CD14-positive monocyte (primary cell): ENCODE data around the gene EGFR. TPM values are rescaled to one million over a fixed set of nuclear protein-coding genes. Genes with fewer than 3 reads are reported as not detected.

ENCODE experiments used
- DNase-seq, 3 donors: peaks; one replicate each; pipeline ENCODE4 v3.0.0-alpha.2; 2011 to 2022
- H2AFZ ChIP-seq: 2 replicates; pipeline ENCODE4 v1.6.0; 2012; ENCODE audit warnings: mild to moderate bottlenecking, low read depth, low read length, inconsistent platforms; ENCODE audit not compliant: insufficient read depth, poor library complexity, severe bottlenecking
- H3K27ac ChIP-seq, 2 donors: 1 replicate in 1 of 2; 2 replicates in 1 of 2; pipeline ENCODE4 v1.5.1; 2012 to 2013; ENCODE audit warnings: low read length in 2 of 2, control low read depth in 1 of 2, inconsistent platforms in 1 of 2, low read depth in 1 of 2, mild to moderate bottlenecking in 1 of 2
- H3K27me3 ChIP-seq, 2 donors: one replicate each; pipeline versions ENCODE4 v1.6.0 to v1.6.1; 2011 to 2013; ENCODE audit warnings: low read length in 2 of 2; ENCODE audit not compliant: control insufficient read depth in 2 of 2, insufficient read depth in 2 of 2
- H3K36me3 ChIP-seq, 2 donors: replicated peaks in 1 of 2; 1 replicate in 1 of 2; 2 replicates in 1 of 2; pipeline versions ENCODE4 v1.5.1 to v1.6.1; 2012 to 2013; ENCODE audit warnings: low read length in 2 of 2, control low read depth in 1 of 2, inconsistent platforms in 1 of 2, mild to moderate bottlenecking in 1 of 2; ENCODE audit not compliant: insufficient read depth in 2 of 2, control insufficient read depth in 1 of 2
- H3K4me1 ChIP-seq, 2 donors: 1 replicate in 1 of 2; 2 replicates in 1 of 2; pipeline versions ENCODE4 v1.5.1 to v1.6.1; 2012 to 2013; ENCODE audit warnings: low read length in 2 of 2, control low read depth in 1 of 2, inconsistent platforms in 1 of 2, mild to moderate bottlenecking in 1 of 2, moderate library complexity in 1 of 2; ENCODE audit not compliant: insufficient read depth in 2 of 2, control insufficient read depth in 1 of 2
- H3K4me2 ChIP-seq: replicated peaks from 2 replicates; pipeline ENCODE3; 2012; ENCODE audit warnings: low read length, moderate library complexity, mild to moderate bottlenecking; ENCODE audit not compliant: poor library complexity, severe bottlenecking; ENCODE audit errors: extremely low read depth
- H3K4me3 ChIP-seq, 3 experiments: fragments of 200-600 bp in 1 of 3; sonication (generic) in 1 of 3; replicated peaks in 1 of 3; 1 replicate in 2 of 3; 2 replicates in 1 of 3; pipeline ENCODE4 v1.5.1; 2011 to 2013; ENCODE audit warnings: low read length in 3 of 3, mild to moderate bottlenecking in 3 of 3, control low read depth in 2 of 3, low read depth in 2 of 3, inconsistent platforms in 1 of 3, moderate library complexity in 1 of 3
- H3K79me2 ChIP-seq: 2 replicates; pipeline ENCODE4 v1.6.0; 2012; ENCODE audit warnings: mild to moderate bottlenecking, control low read depth, inconsistent platforms, low read length, moderate library complexity; ENCODE audit not compliant: insufficient read depth
- H3K9ac ChIP-seq: 2 replicates; pipeline ENCODE4 v1.6.0; 2017; ENCODE audit warnings: low read length, mild to moderate bottlenecking; ENCODE audit not compliant: insufficient read depth, poor library complexity, severe bottlenecking
- H3K9me3 ChIP-seq, 2 donors: replicated peaks in 1 of 2; 1 replicate in 1 of 2; 2 replicates in 1 of 2; pipeline versions ENCODE4 v1.5.1 to v1.6.1; 2012 to 2013; ENCODE audit warnings: low read length in 2 of 2, control low read depth in 1 of 2; ENCODE audit not compliant: control insufficient read depth in 1 of 2, insufficient read depth in 1 of 2
- H4K20me1 ChIP-seq: 2 replicates; pipeline ENCODE4 v1.6.0; 2012; ENCODE audit warnings: mild to moderate bottlenecking, low read length, control low read depth, moderate library complexity; ENCODE audit not compliant: insufficient read depth
- H3K27ac Mint-ChIP-seq, 7 donors: one replicate each; pipeline ENCODE4 v1.8.0; 2020; ENCODE audit warnings: mild to moderate bottlenecking in 7 of 7, mixed read lengths in 7 of 7, moderate library complexity in 6 of 7, inconsistent platforms in 2 of 7
- H3K27me3 Mint-ChIP-seq, 3 donors: one replicate each; pipeline ENCODE4 v1.8.0; 2021 to 2022; ENCODE audit warnings: low read depth in 3 of 3, mild to moderate bottlenecking in 3 of 3, mixed read lengths in 3 of 3, moderate library complexity in 3 of 3, inconsistent platforms in 1 of 3
- H3K36me3 Mint-ChIP-seq, 2 donors: one replicate each; pipeline ENCODE4 v1.8.0; 2020; ENCODE audit warnings: mixed read lengths in 2 of 2, inconsistent platforms in 1 of 2, mild to moderate bottlenecking in 1 of 2
- H3K4me1 Mint-ChIP-seq: one replicate; pipeline ENCODE4 v1.8.0; 2020; ENCODE audit warnings: mild to moderate bottlenecking, mixed read lengths
- H3K4me3 Mint-ChIP-seq, 2 donors: one replicate each; pipeline ENCODE4 v1.8.0; 2020; ENCODE audit warnings: mild to moderate bottlenecking in 2 of 2, mixed read lengths in 2 of 2, moderate library complexity in 1 of 2
- H3K9me3 Mint-ChIP-seq, 7 donors: one replicate each; pipeline ENCODE4 v1.8.0; 2020 to 2022; ENCODE audit warnings: mixed read lengths in 7 of 7, mild to moderate bottlenecking in 6 of 7, moderate library complexity in 6 of 7, inconsistent platforms in 2 of 7
- WGBS: methylation state at CpG from one replicate; pipeline ENCODE4 v1.1.5; 2013; ENCODE audit warnings: missing lambda C conversion rate; ENCODE audit not compliant: insufficient coverage; 5-methylcytosine and 5-hydroxymethylcytosine counted together
- intact Hi-C, 2 donors: fragments of 100-400 bp; cut with micrococcal nuclease; formaldehyde crosslinking; loops; one replicate each; pipeline versions ENCODE4 v1.15.0 to v1.15.1; 2023
- polyA plus RNA-seq, 3 donors: library from polyadenylated mRNA; depleted of rRNA in 1 of 3; unstranded in 2 of 3; stranded (reverse) in 1 of 3; fragments of 300-500 nt in 2 of 3; fragments of >200 nt in 1 of 3; fragmentation: Illumina TruSeq in 2 of 3; gene quantifications; 1 replicate in 2 of 3; 2 replicates in 1 of 3; pipeline ENCODE4 v1.2.3, GENCODE V29; 2012 to 2021
- TF ChIP-seq, protein P1 (sequence below): fragments of 200-600 bp; IDR thresholded peaks from one replicate; pipeline ENCODE4 v1.8.0; 2022; ENCODE audit warnings: antibody characterized with exemption, mild to moderate bottlenecking

The EGFR gene
- polyA plus RNA-seq, 3 donors, result not detected

DNA sequence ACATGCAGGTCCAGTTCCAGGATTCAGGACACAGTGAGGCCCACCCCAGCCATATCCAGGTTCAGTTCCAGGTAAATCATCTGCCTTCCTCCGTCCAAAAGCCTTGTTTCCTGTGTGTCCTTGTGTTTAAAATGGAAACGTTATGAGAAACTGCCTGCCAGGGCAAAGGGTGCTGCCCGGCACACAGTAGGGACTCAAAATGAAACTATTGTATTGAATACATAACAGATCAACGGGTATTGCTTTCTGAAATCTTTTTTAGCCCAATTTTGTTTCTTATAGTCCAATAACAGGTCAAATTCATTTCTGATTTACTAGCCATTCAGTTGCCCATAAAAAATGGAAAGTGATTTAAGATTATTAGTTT, 115.5 kb downstream of the EGFR start:
- no peak for DNase-seq
- no peaks in the 10 kb centered on the region for H3K4me1 ChIP-seq
- H3K79me2 ChIP-seq, result no peaks in the 10 kb centered on the region
- H3K4me3 ChIP-seq, result no peak overlapping the region
- no peak overlapping the region for H3K4me2 ChIP-seq
- no peaks in the 10 kb centered on the region for H3K9me3 ChIP-seq
- Mint-ChIP-seq H3K4me1 (no peaks in the 10 kb centered on the region), H3K27ac (no peak overlapping the region), H3K9me3 (peaks cover 2 to 9% (median 4%) of the 10 kb centered on the region in 7 donors), H3K36me3 (no peaks in the 10 kb centered on the region), H3K27me3 (peaks cover 0 to 1% (median 0%) of the 10 kb centered on the region in 3 donors), H3K4me3 (no peak overlapping the region)
- no peak overlapping the region for H3K9ac ChIP-seq
- TF ChIP-seq, protein P1, sequence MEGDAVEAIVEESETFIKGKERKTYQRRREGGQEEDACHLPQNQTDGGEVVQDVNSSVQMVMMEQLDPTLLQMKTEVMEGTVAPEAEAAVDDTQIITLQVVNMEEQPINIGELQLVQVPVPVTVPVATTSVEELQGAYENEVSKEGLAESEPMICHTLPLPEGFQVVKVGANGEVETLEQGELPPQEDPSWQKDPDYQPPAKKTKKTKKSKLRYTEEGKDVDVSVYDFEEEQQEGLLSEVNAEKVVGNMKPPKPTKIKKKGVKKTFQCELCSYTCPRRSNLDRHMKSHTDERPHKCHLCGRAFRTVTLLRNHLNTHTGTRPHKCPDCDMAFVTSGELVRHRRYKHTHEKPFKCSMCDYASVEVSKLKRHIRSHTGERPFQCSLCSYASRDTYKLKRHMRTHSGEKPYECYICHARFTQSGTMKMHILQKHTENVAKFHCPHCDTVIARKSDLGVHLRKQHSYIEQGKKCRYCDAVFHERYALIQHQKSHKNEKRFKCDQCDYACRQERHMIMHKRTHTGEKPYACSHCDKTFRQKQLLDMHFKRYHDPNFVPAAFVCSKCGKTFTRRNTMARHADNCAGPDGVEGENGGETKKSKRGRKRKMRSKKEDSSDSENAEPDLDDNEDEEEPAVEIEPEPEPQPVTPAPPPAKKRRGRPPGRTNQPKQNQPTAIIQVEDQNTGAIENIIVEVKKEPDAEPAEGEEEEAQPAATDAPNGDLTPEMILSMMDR, result no peak
- no peaks in the 10 kb centered on the region for H3K27me3 ChIP-seq
- no peaks in the 10 kb centered on the region for H3K36me3 ChIP-seq
- no peak overlapping the region for H3K27ac ChIP-seq
- no peak overlapping the region for H2AFZ ChIP-seq
- no peaks in the 10 kb centered on the region for H4K20me1 ChIP-seq
- WGBS, result 86% methylated on average over 1 of the region's 4 CpGs
- intact Hi-C loops, result no loop called here

DNA sequence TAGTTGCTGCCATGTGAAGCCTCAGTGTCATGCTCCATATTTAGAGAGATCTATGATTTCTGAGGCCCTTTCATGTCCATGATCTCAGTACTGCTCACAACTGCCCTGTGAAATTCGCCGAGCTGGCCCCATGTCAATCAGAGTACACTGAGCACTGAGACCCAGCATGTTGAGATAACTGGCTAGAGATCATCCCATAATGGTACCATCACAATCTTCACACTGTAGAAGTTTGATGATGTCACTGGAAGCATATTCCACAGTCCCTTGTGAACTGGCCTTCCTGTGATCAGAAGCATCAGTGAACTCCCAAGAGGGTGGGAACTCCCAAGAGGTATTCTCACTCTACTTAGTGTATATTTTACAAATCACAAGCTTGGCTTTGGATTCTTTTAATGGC, 116.0 kb downstream of the EGFR start:
- Mint-ChIP-seq H3K4me1 (no peaks in the 10 kb centered on the region), H3K27ac (no peak overlapping the region), H3K27me3 (peaks cover 0 to 1% (median 0%) of the 10 kb centered on the region in 3 donors), H3K36me3 (no peaks in the 10 kb centered on the region), H3K9me3 (peaks cover 2 to 9% (median 4%) of the 10 kb centered on the region in 7 donors), H3K4me3 (no peak overlapping the region)
- Histone ChIP-seq H3K9me3 (no peaks in the 10 kb centered on the region), H3K4me1 (no peaks in the 10 kb centered on the region), H3K27me3 (no peaks in the 10 kb centered on the region), H3K27ac (no peak overlapping the region), H4K20me1 (no peaks in the 10 kb centered on the region), H3K79me2 (no peaks in the 10 kb centered on the region), H3K36me3 (no peaks in the 10 kb centered on the region), H3K4me2 (no peak overlapping the region), H2AFZ (no peak overlapping the region), H3K4me3 (no peak overlapping the region), H3K9ac (no peak overlapping the region)
- DNase-seq, result no peak
- WGBS, result no CpG with 5 or more reads among the region's 2 CpGs
- TF ChIP-seq, protein P1, result no peak
- intact Hi-C loops, result no loop called here
